SK-N-SH treated with all-trans-retinoic acid at 6 μM for 48 hours (cell line): ENCODE data around the gene DHODH.

Source experiments
- ATAC-seq: fragments of 200-7000 bp; cut with Tn5 transposase; 3 replicates; pipeline ENCODE4 v1.9.1; 2020; ENCODE audit warnings: mild to moderate bottlenecking, moderate library complexity
- ARNTL ChIP-seq: fragments of 450-650 bp; formaldehyde crosslinking; IDR thresholded peaks from 2 replicates; pipeline ENCODE4 v1.5.0; 2020; ENCODE audit warnings: low read depth, mild to moderate bottlenecking, moderate library complexity, borderline replicate concordance
- CREB5 ChIP-seq: fragments of 250-450 bp; sonication (Bioruptor Pico); IDR thresholded peaks from 2 replicates; pipeline ENCODE4 v1.5.1; 2020; ENCODE audit warnings: low read depth, mild to moderate bottlenecking, moderate library complexity
- CSDC2 ChIP-seq: fragments of 250-450 bp; sonication (Bioruptor Pico); IDR thresholded peaks from 2 replicates; pipeline ENCODE4 v1.5.0; 2020; ENCODE audit warnings: mild to moderate bottlenecking, moderate library complexity
- CSRNP3 ChIP-seq: fragments of 250-450 bp; sonication (Bioruptor Pico); IDR thresholded peaks from 2 replicates; pipeline ENCODE4 v1.5.1; 2021; ENCODE audit warnings: mild to moderate bottlenecking, moderate library complexity
- ESRRG ChIP-seq: fragments of 250-450 bp; sonication (Bioruptor Pico); IDR thresholded peaks from 2 replicates; pipeline ENCODE4 v1.6.1; 2021; ENCODE audit warnings: mild to moderate bottlenecking
- GLIS3 ChIP-seq: fragments of 250-450 bp; sonication (Bioruptor Pico); IDR thresholded peaks from 2 replicates; pipeline ENCODE4 v1.5.0; 2020; ENCODE audit warnings: mild to moderate bottlenecking, moderate library complexity
- ISL1 ChIP-seq: fragments of 250-450 bp; sonication (Bioruptor Pico); IDR thresholded peaks from 2 replicates; pipeline ENCODE4 v2.1.2; 2022; ENCODE audit warnings: mild to moderate bottlenecking, moderate library complexity
- PATZ1 ChIP-seq: fragments of 250-450 bp; sonication (Bioruptor Pico); IDR thresholded peaks from 2 replicates; pipeline ENCODE4 v1.8.0; 2020; ENCODE audit warnings: mild to moderate bottlenecking, moderate library complexity, borderline replicate concordance
- PPARA ChIP-seq: fragments of 250-450 bp; sonication (Bioruptor Pico); IDR thresholded peaks from 2 replicates; pipeline ENCODE4 v1.5.0; 2020; ENCODE audit warnings: mild to moderate bottlenecking, borderline replicate concordance
- SNAI2 ChIP-seq: fragments of 250-450 bp; sonication (Bioruptor Pico); IDR thresholded peaks from 2 replicates; pipeline ENCODE4 v1.5.0; 2020; ENCODE audit warnings: mild to moderate bottlenecking, moderate library complexity
- TCF4 ChIP-seq: fragments of 250-450 bp; sonication (Bioruptor Pico); IDR thresholded peaks from 2 replicates; pipeline ENCODE4 v1.8.0; 2021; ENCODE audit warnings: mild to moderate bottlenecking, moderate library complexity, borderline replicate concordance
- TOX ChIP-seq: fragments of 250-450 bp; sonication (Bioruptor Pico); IDR thresholded peaks from 2 replicates; pipeline ENCODE4 v1.8.0; 2021; ENCODE audit warnings: mild to moderate bottlenecking, moderate library complexity, borderline replicate concordance
- TSHZ2 ChIP-seq: fragments of 250-450 bp; sonication (Bioruptor Pico); IDR thresholded peaks from 2 replicates; pipeline ENCODE4 v1.5.0; 2020; ENCODE audit warnings: mild to moderate bottlenecking, moderate library complexity
- ZC3H10 ChIP-seq: fragments of 250-450 bp; sonication (Bioruptor Pico); IDR thresholded peaks from 2 replicates; pipeline ENCODE4 v1.5.1; 2021; ENCODE audit warnings: mild to moderate bottlenecking, moderate library complexity
- ZFP3 ChIP-seq: fragments of 250-450 bp; sonication (Bioruptor Pico); IDR thresholded peaks from 2 replicates; pipeline ENCODE4 v1.5.0; 2020; ENCODE audit warnings: mild to moderate bottlenecking, moderate library complexity
- ZFP30 ChIP-seq: fragments of 450-650 bp; formaldehyde crosslinking; IDR thresholded peaks from 2 replicates; pipeline ENCODE4 v1.5.0; 2022; ENCODE audit warnings: mild to moderate bottlenecking, moderate library complexity
- ZNF565 ChIP-seq: fragments of 450-650 bp; formaldehyde crosslinking; conservative IDR thresholded peaks from 2 replicates; pipeline ENCODE4 v1.5.0; 2020; ENCODE audit warnings: low read depth, mild to moderate bottlenecking, moderate library complexity
- ZNF70 ChIP-seq: fragments of 450-650 bp; formaldehyde crosslinking; IDR thresholded peaks from 2 replicates; pipeline ENCODE4 v1.5.0; 2020; ENCODE audit warnings: mild to moderate bottlenecking, moderate library complexity
- ZNF8 ChIP-seq: fragments of 450-650 bp; formaldehyde crosslinking; IDR thresholded peaks from 2 replicates; pipeline ENCODE4 v1.5.0; 2020; ENCODE audit warnings: mild to moderate bottlenecking, moderate library complexity

The DHODH gene

GRCh38 chr16:71965223-71965622 lies 43.3 kb upstream of the DHODH start:
- no peak for ATAC-seq

GRCh38 chr16:71966932-71967331 lies 41.6 kb upstream of the DHODH start:
- no peak for TF ChIP-seq CREB5 (CRISPR knock-in tag)
- no peak for TF ChIP-seq ZC3H10 (CRISPR knock-in tag)
- no peak for TF ChIP-seq SNAI2
- TF ChIP-seq TSHZ2 (CRISPR knock-in tag): no peak
- TF ChIP-seq ESRRG (CRISPR knock-in tag): no peak
- TF ChIP-seq ZFP3 (CRISPR knock-in tag): no peak
- no peak for TF ChIP-seq PATZ1 (CRISPR knock-in tag)
- no peak for TF ChIP-seq CSRNP3
- no peak for TF ChIP-seq PPARA (CRISPR knock-in tag)
- TF ChIP-seq, all 23 proteins: peak for 0
- no peak for ATAC-seq

More at GRCh38 chr16:71965223-71965622, 43.3 kb upstream of the DHODH start:
- no peak for TF ChIP-seq PPARA (CRISPR knock-in tag)
- no peak for TF ChIP-seq SNAI2
- TF ChIP-seq GLIS3 (CRISPR knock-in tag): no peak
- TF ChIP-seq CREB5 (CRISPR knock-in tag): no peak
- no peak for TF ChIP-seq ZNF565 (CRISPR knock-in tag)
- no peak for TF ChIP-seq PATZ1 (CRISPR knock-in tag)
- no peak for TF ChIP-seq ARNTL (CRISPR knock-in tag)
- TF ChIP-seq ZNF70 (CRISPR knock-in tag): no peak
- no peak for TF ChIP-seq ISL1
- no peak for TF ChIP-seq TOX (CRISPR knock-in tag)
- no peak for TF ChIP-seq ZNF8
- no peak for TF ChIP-seq CSRNP3
- no peak for TF ChIP-seq CSDC2 (CRISPR knock-in tag)
- TF ChIP-seq ZFP30 (CRISPR knock-in tag): no peak
- TF ChIP-seq TCF4: no peak
